HG02840 (cell line): ENCODE results near the gene MYRIP.
"Not testable (repeated sequence)": the region's sequence is repeated elsewhere in the genome, so short reads cannot be mapped to it uniquely, and the experiment has no call there.

Source experiments
- ATAC-seq: cut with Tn5 transposase; IDR thresholded peaks from one replicate; pipeline ENCODE4 v1.9.1; 2021; ENCODE audit warnings: mild to moderate bottlenecking, moderate library complexity, moderate number of reproducible peaks; ENCODE audit not compliant: unreplicated experiment, low FRiP score

MYRIP gene

GRCh38 chr3:39805650-39806049 is 3.8 kb upstream of the MYRIP start:
- ATAC-seq = no peak

- ATAC-seq = no peak
These were observed 2.6 kb upstream of the MYRIP start for GRCh38 chr3:39806820-39807219.

- no peak for ATAC-seq
These were observed 785 bp upstream of the MYRIP start for GRCh38 chr3:39808467-39809180.

DNA sequence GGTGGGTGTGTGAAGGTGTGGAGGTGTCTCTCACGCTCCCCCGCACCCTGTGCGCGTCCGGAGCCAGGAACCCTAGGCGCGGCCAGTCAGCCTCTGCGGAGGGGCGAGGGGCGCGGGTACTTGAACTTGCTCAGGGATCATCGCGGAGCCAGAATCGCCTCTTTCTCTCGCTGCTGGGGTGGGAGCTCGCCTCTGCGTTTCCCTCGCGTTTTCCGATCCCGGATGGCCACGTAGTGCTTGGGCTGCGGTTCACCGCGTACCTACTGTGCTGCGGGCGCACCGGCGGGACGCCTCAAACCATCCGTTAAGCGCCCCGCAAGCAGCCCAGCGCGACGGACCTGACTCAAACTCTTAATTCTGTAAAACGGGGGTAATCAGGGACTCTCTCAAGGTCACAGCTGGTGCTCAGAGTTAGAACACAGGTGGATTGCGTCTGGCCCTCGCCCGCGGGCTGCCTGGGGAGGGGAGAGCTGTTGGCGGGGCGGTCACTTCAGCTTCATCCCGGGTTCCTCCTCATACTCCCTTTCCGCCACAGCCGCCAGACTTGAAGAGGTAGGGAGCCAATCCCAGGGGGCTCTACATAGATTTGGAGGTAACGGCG is 686 bp downstream of the MYRIP start:
- ATAC-seq = no peak

DNA sequence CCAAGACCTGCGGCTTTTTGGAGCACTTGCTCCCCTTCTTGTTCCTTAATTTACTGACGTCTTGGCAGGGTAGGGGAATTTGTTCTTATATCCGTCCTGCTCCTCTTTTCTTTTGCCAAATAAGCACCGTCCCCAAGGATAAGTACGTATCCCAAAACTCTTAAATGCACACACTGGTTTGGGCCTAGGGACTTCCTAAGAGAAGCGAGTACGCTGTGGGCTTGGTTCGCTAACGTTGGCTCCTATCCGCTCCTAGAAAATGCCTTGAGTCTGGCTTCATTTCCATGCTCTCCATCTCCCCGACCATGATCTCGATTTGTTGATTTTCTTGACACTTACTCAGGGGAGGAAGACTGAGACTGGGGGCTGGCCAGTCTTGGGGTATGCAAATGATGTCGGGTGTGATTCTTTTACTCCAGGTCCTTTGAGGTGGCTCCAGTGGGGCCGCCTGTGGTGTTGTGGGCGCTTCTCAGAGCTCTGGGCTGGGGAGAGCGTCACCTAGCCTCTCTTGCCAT is 1.3 kb downstream of the MYRIP start:
- no peak for ATAC-seq

GRCh38 chr3:39811561-39811960 is 2.2 kb downstream of the MYRIP start:
- ATAC-seq = no peak

DNA sequence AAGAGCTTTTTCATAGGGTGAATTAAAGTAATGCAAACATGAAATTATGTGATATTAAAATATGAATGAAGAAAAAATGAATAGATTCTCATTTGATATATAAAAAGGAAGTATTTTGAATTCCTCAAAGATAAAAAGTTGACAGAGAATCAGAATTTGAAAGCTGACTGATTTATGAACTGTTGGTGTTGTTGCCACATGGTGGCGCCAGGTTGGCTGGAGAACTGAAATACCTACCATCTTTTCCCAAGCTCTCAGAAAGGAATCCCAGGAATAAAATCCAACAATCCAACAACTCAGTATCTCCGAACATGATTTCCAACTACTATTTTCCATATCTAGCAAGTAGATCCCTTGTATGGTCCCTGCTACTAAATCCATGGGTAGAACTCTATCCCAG is 3.1 kb downstream of the MYRIP start:
- ATAC-seq = no peak

DNA sequence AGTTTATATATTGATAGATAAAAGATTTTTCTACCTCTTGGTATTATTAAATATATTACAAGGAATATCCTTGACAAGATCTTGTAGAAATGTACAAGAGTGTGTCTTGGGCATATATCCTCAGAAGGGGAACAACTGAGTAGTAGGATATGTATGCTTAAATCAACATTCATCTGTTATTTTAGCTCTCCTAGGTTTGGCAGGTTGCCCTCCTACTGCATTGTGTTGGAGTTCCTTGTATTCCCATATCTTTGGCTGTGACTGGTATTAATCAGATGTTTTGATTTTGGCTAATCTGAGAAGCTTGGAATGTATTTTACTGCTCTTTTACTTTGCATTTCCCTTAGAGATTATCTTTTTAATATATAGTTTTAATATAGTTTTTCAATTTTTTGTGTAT is 4.6 kb downstream of the MYRIP start:
- no peak for ATAC-seq

GRCh38 chr3:39819899-39820298 is 10.5 kb downstream of the MYRIP start:
- no peak for ATAC-seq

- not testable (repeated sequence) for ATAC-seq
These were observed 24.4 kb downstream of the MYRIP start for GRCh38 chr3:39833764-39834163.

GRCh38 chr3:39839484-39839883 is 30.1 kb downstream of the MYRIP start:
- ATAC-seq = no peak

- ATAC-seq = no peak
These were observed 34.0 kb downstream of the MYRIP start for GRCh38 chr3:39843440-39843839.

- ATAC-seq = no peak
These were observed 39.0 kb downstream of the MYRIP start for GRCh38 chr3:39848365-39848764.

- ATAC-seq = no peak
These were observed 40.7 kb downstream of the MYRIP start for GRCh38 chr3:39849992-39850715.

DNA sequence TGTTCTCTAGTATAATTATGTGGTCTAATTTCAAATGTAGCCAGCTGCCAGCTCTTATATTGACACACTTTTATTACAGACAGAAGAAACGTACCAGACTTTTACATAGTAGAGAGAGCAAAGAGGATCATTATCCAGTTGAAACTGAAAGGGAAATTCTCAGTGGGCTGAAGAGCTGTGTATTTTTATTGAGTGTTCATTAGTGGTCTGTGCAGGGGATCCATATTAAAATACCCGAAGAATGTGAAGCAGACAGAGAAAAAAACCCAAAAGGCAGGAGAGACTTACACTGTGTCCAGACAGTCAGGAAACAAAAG is 41.3 kb downstream of the MYRIP start:
- no peak for ATAC-seq

DNA sequence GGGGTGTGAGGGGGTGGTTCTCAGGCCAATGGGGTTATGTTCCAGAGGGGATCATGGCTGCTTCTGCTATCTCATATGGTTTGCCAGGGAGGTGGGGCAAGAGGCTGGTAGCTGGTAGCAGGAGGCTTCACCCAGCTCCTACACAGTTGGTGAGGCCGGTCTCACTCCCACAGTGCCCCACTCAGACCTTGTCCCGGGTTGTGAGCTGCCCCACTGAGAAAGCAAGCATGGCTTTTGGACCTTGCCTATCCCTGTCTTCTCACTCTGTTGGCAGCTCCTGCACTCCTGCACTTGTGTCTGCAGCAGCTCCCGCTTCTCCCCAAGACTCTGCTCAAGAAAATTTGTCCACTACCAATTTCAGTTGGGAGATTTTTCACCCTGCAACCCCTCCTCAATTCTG is 46.1 kb downstream of the MYRIP start:
- ATAC-seq = no peak

DNA sequence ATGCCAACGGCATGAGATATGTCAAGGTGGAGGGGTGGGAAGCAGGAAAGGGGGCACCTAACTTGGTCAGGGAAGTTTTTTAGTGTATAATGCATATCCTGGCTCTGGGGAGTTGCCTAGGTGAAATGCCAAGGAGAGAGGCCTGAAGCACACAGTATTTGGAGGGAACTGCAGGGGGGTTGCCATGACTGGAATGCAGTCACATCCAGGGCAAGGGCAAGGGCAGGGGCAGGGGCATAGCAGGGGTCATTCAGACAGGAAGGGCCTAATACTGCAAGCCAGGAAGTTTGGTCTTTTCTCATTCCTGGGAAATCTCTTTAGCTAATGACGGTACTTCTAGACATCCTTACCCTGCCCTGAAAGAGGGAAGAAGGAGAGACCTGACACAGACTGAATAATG is 60.5 kb downstream of the MYRIP start:
- no peak for ATAC-seq

DNA sequence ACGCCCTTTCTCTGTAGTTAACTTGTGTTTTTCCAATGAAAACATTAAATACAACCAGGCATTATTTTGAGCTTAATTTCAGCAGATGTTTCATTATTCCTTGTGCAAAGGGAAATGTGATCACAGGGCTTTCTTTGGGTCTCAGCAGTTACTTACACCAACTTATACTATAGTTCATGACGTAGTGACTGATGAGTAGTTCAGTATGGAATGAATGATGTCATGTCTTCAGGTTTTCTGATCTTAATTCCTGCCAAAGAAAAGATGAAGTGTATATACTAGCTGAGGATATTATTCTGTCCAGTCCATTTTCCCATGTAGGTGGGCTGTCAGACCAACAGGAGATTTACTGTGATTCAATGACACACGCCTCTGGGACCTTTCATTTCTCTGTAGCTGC is 61.3 kb downstream of the MYRIP start:
- ATAC-seq = no peak

DNA sequence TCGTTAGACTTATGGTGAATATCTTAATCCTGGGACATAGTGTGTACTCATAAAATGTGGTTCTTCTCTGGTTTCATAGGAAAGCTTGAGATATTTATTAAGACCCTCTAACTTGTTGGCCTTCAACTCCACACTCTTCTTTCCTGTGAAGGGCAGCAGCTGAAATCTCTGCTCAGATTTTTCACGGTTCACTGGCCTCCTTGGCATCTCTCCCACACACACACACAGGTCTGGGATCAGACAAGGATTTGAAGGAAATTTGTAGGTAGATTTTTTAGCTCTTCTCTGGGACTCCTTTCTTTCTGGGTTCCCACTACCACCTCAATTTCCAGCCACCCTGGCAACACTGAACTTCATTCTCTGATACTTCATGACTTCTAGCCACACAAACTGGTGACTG is 70.2 kb downstream of the MYRIP start:
- no peak for ATAC-seq

DNA sequence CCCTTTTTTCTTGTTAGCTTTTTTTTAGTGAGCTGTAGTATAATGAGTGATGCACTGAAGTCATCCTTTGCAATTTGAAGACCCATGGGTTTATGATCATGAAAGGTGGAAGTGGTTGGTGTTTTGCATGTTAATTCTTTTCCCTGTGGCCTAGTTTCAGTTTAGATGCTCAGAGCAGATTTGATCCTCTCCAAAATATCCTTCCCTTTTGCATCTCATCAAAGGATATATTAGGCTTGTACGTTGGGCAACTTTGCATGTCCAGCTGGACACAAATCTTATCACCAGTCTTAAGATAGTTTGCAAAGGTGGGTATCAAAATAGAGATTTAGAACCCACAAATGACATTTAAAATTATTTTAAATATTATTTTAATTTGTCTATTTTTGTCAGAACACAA is 72.7 kb downstream of the MYRIP start:
- ATAC-seq = no peak

GRCh38 chr3:39892068-39892467 is 82.7 kb downstream of the MYRIP start:
- ATAC-seq = no peak

DNA sequence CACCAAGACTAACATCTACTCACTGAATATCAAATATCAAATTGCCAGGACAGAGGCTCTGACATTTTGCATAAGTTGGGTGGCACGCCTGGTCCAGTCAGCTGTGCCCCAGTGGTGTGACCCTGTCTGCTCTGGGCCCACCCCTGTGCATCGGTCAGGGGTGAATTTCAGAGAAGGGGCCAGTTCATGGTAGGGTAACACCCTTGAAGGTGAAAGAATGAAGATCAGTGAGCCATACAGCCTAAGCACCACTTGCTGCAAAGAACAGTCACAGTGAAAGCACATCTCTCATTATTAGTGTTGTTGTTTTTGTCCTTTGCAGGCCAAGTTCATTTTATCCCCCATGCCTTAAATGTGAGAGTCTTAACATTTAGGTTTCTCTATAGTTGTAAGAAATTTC is 86.8 kb downstream of the MYRIP start:
- ATAC-seq = no peak
